HG02852 (cell line): ENCODE data around the gene KHDRBS1.
"Not testable (repeated sequence)": the region's sequence is repeated elsewhere in the genome, so short reads cannot be mapped to it uniquely, and the experiment has no call there.

Experiments used
- ATAC-seq: cut with Tn5 transposase; IDR thresholded peaks from one replicate; pipeline ENCODE4 v1.9.1; 2021; ENCODE audit warnings: mild to moderate bottlenecking, moderate library complexity; ENCODE audit not compliant: unreplicated experiment

KHDRBS1 gene

GRCh38 chr1:32062867-32063230 is 49.2 kb downstream of the KHDRBS1 start:
- no peak for ATAC-seq

GRCh38 chr1:32063261-32063681 is 49.6 kb downstream of the KHDRBS1 start:
- ATAC-seq = no peak

GRCh38 chr1:32065613-32066488 is 52.2 kb downstream of the KHDRBS1 start:
- not testable (repeated sequence) for ATAC-seq

- ATAC-seq = no peak
These were observed 52.8 kb downstream of the KHDRBS1 start for GRCh38 chr1:32066489-32066873.

- no peak for ATAC-seq
These were observed 55.4 kb downstream of the KHDRBS1 start for GRCh38 chr1:32068957-32069588.

GRCh38 chr1:32071758-32072621 is 58.3 kb downstream of the KHDRBS1 start:
- ATAC-seq = no peak

GRCh38 chr1:32072622-32073298 is 59.1 kb downstream of the KHDRBS1 start, which contains the start of gene TMEM39B:
TMEM39B (plus strand) TSS chr1:32072939; CDS start chr1:32073048, 109 bp downstream.
- ATAC-seq = peak; percentile 88

GRCh38 chr1:32073299-32074229 is 59.9 kb downstream of the KHDRBS1 start:
- no peak for ATAC-seq

- ATAC-seq = no peak
These were observed 61.2 kb downstream of the KHDRBS1 start for GRCh38 chr1:32074841-32075240.

- ATAC-seq = no peak
These were observed 63.8 kb downstream of the KHDRBS1 start for GRCh38 chr1:32077451-32077850.

GRCh38 chr1:32082022-32082421 is 68.4 kb downstream of the KHDRBS1 start:
- ATAC-seq = no peak

- ATAC-seq = not testable (repeated sequence)
These were observed 72.7 kb downstream of the KHDRBS1 start for GRCh38 chr1:32086381-32086780.

- no peak for ATAC-seq
These were observed 77.5 kb downstream of the KHDRBS1 start for GRCh38 chr1:32091176-32091575.

GRCh38 chr1:32091591-32091990 is 77.9 kb downstream of the KHDRBS1 start:
- ATAC-seq = no peak
